Uterus (tissue), 4 donors: ENCODE data around the gene GLS. TPM values are rescaled to one million over a fixed set of nuclear protein-coding genes. Genes with fewer than 3 reads are reported as not detected.
"Not testable (repeated sequence)": the region's sequence is repeated elsewhere in the genome, so short reads cannot be mapped to it uniquely, and the experiment has no call there.

Experiments
- DNase-seq, 2 donors: peaks; one replicate each; pipeline ENCODE4 v3.0.0-alpha.2; 2019 to 2020
- H3K27ac ChIP-seq, 2 donors: fragments of 200-600 bp; sonication (generic); 1 replicate in 1 of 2; 2 replicates in 1 of 2; pipeline ENCODE4 v1.5.1; 2016 to 2018
- H3K27me3 ChIP-seq, 2 donors: fragments of 200-600 bp; sonication (generic); one replicate each; pipeline ENCODE4 v1.5.1; 2018 to 2019; ENCODE audit warnings: control low read depth in 1 of 2
- H3K36me3 ChIP-seq, 2 donors: fragments of 200-600 bp; sonication (generic); one replicate each; pipeline ENCODE4 v1.5.1; 2019; ENCODE audit warnings: control low read depth in 1 of 2
- H3K4me1 ChIP-seq, 2 donors: fragments of 200-600 bp; sonication (generic); one replicate each; pipeline ENCODE4 v1.5.1; 2018 to 2019; ENCODE audit warnings: control low read depth in 1 of 2
- H3K4me3 ChIP-seq, 2 donors: fragments of 200-600 bp; sonication (generic); 1 replicate in 1 of 2; 2 replicates in 1 of 2; pipeline ENCODE4 v1.5.1; 2018 to 2019; ENCODE audit warnings: mild to moderate bottlenecking in 1 of 2
- H3K9me3 ChIP-seq, 2 donors: fragments of 200-600 bp; sonication (generic); one replicate each; pipeline ENCODE4 v1.5.1; 2019; ENCODE audit warnings: control low read depth in 1 of 2
- CTCF ChIP-seq, 4 experiments: fragments of 200-600 bp in 2 of 4; fragments of 450-650 bp in 2 of 4; sonication (generic) in 2 of 4; IDR thresholded peaks; one replicate each; pipeline ENCODE4 v1.5.1; 2016 to 2019; ENCODE audit warnings: antibody characterized with exemption in 4 of 4, mild to moderate bottlenecking in 2 of 4, moderate library complexity in 1 of 4
- POLR2A ChIP-seq, 2 donors: fragments of 450-650 bp; IDR thresholded peaks; one replicate each; pipeline ENCODE4 v1.6.1; 2016; ENCODE audit warnings: antibody characterized with exemption in 2 of 2, mild to moderate bottlenecking in 1 of 2, moderate library complexity in 1 of 2
- intact Hi-C: fragments of 100-400 bp; cut with DNase I; formaldehyde crosslinking; loops from one replicate; pipeline ENCODE4 v1.15.1; 2023; ENCODE audit warnings: low total_unique reads
- total RNA-seq, 4 donors: library from RNA; depleted of rRNA in 3 of 4; stranded (reverse); fragments of >200 nt in 3 of 4; gene quantifications; one replicate each; pipeline versions ENCODE4 v1.1.0 to v1.2.4, GENCODE V29; 2014 to 2023
- donor health status: DM: yes; HTN: yes; CAD: no.

The GLS gene
- total RNA-seq, 4 donors from 2014 or later, result 89.7 to 202 (median 156) TPM

GRCh38 chr2:190882856-190883582 lies 2.4 kb downstream of the GLS start:
- Histone ChIP-seq H3K27ac (peak overlapping the region; percentile 95 to 99), H3K9me3 (no peaks in the 10 kb centered on the region), H3K36me3 (no peaks in the 10 kb centered on the region), H3K27me3 (no peaks in the 10 kb centered on the region), H3K4me3 (peak overlapping the region; percentile 80 to 85), H3K4me1 (no peaks in the 10 kb centered on the region)
- intact Hi-C loops, result no loop called here
- no peak for DNase-seq
- TF ChIP-seq POLR2A (IDR thresholded peaks at IDR 0.05), result no peak
- TF ChIP-seq CTCF (IDR thresholded peaks at IDR 0.05), result no peak

- H3K36me3 ChIP-seq, intact Hi-C loops, H3K27ac ChIP-seq, DNase-seq, H3K4me1 ChIP-seq, H3K27me3 ChIP-seq, H3K9me3 ChIP-seq, H3K4me3 ChIP-seq: not testable (repeated sequence)
Measured at GRCh38 chr2:190885844-190886243, 5.2 kb downstream of the GLS start.

- no peaks in the 10 kb centered on the region for H3K36me3 ChIP-seq
- H3K4me1 ChIP-seq, result no peaks in the 10 kb centered on the region
- no peaks in the 10 kb centered on the region for H3K9me3 ChIP-seq
- no peak overlapping the region for H3K4me3 ChIP-seq
- intact Hi-C loops, result no loop called here
- H3K27ac ChIP-seq, result peak overlapping the region in 1 of 2 donors; percentile 55
- DNase-seq, result no peak
- no peak for TF ChIP-seq CTCF (IDR thresholded peaks at IDR 0.05)
- TF ChIP-seq POLR2A (IDR thresholded peaks at IDR 0.05), result no peak
- no peaks in the 10 kb centered on the region for H3K27me3 ChIP-seq
Measured at GRCh38 chr2:190887089-190887488, 6.5 kb downstream of the GLS start.

- intact Hi-C loops, result no loop called here
- Histone ChIP-seq H3K27ac (peak overlapping the region in 1 of 2 donors; percentile 55), H3K27me3 (no peaks in the 10 kb centered on the region), H3K4me3 (no peak overlapping the region), H3K36me3 (no peaks in the 10 kb centered on the region), H3K4me1 (no peaks in the 10 kb centered on the region), H3K9me3 (no peaks in the 10 kb centered on the region)
- DNase-seq, result no peak
- TF ChIP-seq POLR2A (IDR thresholded peaks at IDR 0.05), result no peak
- TF ChIP-seq CTCF (IDR thresholded peaks at IDR 0.05), result no peak
Measured at GRCh38 chr2:190888449-190888848, 7.8 kb downstream of the GLS start.

- DNase-seq, result no peak
- Histone ChIP-seq H3K9me3 (no peaks in the 10 kb centered on the region), H3K4me3 (no peak overlapping the region), H3K4me1 (no peaks in the 10 kb centered on the region), H3K27ac (no peak overlapping the region), H3K36me3 (no peaks in the 10 kb centered on the region), H3K27me3 (no peaks in the 10 kb centered on the region)
- intact Hi-C loops, result no loop called here
- TF ChIP-seq CTCF (IDR thresholded peaks at IDR 0.05) (no peak), POLR2A (IDR thresholded peaks at IDR 0.05) (no peak)
Measured at GRCh38 chr2:190889175-190889943, 8.7 kb downstream of the GLS start.
